Measurements from ENCODE around the gene IL12RB2.

DNA sequence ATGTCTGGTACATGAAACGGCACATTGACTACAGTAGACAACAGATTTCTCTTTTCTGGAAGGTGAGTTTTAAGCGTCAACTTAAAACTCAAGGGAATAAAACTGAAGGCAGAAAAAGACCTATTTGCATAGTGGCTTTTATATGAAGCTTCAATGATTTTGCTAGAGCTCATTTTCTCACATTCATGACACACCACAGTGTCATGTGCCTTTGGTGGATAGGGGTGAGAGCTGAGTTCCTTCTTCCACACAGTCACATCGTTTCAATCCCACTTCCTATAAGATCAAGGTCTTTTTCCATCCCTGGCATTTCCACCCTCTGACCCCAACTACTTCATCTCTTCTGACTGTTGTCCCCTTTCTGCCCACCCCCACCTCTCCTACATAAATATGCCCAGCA is 31.0 kb downstream of the IL12RB2 start:
- TF ChIP-seq EZH2 (IDR thresholded peaks at IDR 0.05; ENCODE audit: low read depth, unreplicated experiment) (no peak), POLR2AphosphoS5 (IDR thresholded peaks at IDR 0.05; ENCODE audit: low read depth) (no peak), CREB1 (CRISPR knock-in tag; IDR thresholded peaks at IDR 0.05; ENCODE audit: low read depth) (no peak), EZH2phosphoT487 (IDR thresholded peaks at IDR 0.05; ENCODE audit: unreplicated experiment) (no peak), ZNF331 (CRISPR knock-in tag; IDR thresholded peaks at IDR 0.05; ENCODE audit: low read depth) (no peak), JUNB (IDR thresholded peaks at IDR 0.05; ENCODE audit: unreplicated experiment) (no peak), ZNF114 (CRISPR knock-in tag; IDR thresholded peaks at IDR 0.05) (no peak), STAT1 (IDR thresholded peaks at IDR 0.05; ENCODE audit: unreplicated experiment) (no peak)
- TF ChIP-seq, protein P1, sequence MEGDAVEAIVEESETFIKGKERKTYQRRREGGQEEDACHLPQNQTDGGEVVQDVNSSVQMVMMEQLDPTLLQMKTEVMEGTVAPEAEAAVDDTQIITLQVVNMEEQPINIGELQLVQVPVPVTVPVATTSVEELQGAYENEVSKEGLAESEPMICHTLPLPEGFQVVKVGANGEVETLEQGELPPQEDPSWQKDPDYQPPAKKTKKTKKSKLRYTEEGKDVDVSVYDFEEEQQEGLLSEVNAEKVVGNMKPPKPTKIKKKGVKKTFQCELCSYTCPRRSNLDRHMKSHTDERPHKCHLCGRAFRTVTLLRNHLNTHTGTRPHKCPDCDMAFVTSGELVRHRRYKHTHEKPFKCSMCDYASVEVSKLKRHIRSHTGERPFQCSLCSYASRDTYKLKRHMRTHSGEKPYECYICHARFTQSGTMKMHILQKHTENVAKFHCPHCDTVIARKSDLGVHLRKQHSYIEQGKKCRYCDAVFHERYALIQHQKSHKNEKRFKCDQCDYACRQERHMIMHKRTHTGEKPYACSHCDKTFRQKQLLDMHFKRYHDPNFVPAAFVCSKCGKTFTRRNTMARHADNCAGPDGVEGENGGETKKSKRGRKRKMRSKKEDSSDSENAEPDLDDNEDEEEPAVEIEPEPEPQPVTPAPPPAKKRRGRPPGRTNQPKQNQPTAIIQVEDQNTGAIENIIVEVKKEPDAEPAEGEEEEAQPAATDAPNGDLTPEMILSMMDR (conservative IDR thresholded peaks at IDR 0.05; ENCODE audit: low read depth in 2 of 2): no peak
- TF ChIP-seq, protein P2, sequence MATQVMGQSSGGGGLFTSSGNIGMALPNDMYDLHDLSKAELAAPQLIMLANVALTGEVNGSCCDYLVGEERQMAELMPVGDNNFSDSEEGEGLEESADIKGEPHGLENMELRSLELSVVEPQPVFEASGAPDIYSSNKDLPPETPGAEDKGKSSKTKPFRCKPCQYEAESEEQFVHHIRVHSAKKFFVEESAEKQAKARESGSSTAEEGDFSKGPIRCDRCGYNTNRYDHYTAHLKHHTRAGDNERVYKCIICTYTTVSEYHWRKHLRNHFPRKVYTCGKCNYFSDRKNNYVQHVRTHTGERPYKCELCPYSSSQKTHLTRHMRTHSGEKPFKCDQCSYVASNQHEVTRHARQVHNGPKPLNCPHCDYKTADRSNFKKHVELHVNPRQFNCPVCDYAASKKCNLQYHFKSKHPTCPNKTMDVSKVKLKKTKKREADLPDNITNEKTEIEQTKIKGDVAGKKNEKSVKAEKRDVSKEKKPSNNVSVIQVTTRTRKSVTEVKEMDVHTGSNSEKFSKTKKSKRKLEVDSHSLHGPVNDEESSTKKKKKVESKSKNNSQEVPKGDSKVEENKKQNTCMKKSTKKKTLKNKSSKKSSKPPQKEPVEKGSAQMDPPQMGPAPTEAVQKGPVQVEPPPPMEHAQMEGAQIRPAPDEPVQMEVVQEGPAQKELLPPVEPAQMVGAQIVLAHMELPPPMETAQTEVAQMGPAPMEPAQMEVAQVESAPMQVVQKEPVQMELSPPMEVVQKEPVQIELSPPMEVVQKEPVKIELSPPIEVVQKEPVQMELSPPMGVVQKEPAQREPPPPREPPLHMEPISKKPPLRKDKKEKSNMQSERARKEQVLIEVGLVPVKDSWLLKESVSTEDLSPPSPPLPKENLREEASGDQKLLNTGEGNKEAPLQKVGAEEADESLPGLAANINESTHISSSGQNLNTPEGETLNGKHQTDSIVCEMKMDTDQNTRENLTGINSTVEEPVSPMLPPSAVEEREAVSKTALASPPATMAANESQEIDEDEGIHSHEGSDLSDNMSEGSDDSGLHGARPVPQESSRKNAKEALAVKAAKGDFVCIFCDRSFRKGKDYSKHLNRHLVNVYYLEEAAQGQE (IDR thresholded peaks at IDR 0.05; ENCODE audit: unreplicated experiment): no peak
- TF ChIP-seq, protein P3, sequence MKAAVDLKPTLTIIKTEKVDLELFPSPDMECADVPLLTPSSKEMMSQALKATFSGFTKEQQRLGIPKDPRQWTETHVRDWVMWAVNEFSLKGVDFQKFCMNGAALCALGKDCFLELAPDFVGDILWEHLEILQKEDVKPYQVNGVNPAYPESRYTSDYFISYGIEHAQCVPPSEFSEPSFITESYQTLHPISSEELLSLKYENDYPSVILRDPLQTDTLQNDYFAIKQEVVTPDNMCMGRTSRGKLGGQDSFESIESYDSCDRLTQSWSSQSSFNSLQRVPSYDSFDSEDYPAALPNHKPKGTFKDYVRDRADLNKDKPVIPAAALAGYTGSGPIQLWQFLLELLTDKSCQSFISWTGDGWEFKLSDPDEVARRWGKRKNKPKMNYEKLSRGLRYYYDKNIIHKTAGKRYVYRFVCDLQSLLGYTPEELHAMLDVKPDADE (IDR thresholded peaks at IDR 0.05): no peak
- TF ChIP-seq, protein P4, sequence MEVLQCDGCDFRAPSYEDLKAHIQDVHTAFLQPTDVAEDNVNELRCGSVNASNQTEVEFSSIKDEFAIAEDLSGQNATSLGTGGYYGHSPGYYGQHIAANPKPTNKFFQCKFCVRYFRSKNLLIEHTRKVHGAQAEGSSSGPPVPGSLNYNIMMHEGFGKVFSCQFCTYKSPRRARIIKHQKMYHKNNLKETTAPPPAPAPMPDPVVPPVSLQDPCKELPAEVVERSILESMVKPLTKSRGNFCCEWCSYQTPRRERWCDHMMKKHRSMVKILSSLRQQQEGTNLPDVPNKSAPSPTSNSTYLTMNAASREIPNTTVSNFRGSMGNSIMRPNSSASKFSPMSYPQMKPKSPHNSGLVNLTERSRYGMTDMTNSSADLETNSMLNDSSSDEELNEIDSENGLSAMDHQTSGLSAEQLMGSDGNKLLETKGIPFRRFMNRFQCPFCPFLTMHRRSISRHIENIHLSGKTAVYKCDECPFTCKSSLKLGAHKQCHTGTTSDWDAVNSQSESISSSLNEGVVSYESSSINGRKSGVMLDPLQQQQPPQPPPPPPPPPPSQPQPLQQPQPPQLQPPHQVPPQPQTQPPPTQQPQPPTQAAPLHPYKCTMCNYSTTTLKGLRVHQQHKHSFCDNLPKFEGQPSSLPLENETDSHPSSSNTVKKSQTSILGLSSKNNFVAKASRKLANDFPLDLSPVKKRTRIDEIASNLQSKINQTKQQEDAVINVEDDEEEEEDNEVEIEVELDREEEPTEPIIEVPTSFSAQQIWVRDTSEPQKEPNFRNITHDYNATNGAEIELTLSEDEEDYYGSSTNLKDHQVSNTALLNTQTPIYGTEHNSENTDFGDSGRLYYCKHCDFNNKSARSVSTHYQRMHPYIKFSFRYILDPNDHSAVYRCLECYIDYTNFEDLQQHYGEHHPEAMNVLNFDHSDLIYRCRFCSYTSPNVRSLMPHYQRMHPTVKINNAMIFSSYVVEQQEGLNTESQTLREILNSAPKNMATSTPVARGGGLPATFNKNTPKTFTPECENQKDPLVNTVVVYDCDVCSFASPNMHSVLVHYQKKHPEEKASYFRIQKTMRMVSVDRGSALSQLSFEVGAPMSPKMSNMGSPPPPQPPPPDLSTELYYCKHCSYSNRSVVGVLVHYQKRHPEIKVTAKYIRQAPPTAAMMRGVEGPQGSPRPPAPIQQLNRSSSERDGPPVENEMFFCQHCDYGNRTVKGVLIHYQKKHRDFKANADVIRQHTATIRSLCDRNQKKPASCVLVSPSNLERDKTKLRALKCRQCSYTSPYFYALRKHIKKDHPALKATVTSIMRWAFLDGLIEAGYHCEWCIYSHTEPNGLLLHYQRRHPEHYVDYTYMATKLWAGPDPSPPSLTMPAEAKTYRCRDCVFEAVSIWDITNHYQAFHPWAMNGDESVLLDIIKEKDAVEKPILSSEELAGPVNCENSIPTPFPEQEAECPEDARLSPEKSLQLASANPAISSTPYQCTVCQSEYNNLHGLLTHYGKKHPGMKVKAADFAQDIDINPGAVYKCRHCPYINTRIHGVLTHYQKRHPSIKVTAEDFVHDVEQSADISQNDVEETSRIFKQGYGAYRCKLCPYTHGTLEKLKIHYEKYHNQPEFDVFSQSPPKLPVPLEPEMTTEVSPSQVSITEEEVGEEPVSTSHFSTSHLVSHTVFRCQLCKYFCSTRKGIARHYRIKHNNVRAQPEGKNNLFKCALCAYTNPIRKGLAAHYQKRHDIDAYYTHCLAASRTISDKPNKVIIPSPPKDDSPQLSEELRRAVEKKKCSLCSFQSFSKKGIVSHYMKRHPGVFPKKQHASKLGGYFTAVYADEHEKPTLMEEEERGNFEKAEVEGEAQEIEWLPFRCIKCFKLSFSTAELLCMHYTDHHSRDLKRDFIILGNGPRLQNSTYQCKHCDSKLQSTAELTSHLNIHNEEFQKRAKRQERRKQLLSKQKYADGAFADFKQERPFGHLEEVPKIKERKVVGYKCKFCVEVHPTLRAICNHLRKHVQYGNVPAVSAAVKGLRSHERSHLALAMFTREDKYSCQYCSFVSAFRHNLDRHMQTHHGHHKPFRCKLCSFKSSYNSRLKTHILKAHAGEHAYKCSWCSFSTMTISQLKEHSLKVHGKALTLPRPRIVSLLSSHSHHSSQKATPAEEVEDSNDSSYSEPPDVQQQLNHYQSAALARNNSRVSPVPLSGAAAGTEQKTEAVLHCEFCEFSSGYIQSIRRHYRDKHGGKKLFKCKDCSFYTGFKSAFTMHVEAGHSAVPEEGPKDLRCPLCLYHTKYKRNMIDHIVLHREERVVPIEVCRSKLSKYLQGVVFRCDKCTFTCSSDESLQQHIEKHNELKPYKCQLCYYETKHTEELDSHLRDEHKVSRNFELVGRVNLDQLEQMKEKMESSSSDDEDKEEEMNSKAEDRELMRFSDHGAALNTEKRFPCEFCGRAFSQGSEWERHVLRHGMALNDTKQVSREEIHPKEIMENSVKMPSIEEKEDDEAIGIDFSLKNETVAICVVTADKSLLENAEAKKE (CRISPR knock-in tag; IDR thresholded peaks at IDR 0.05): no peak
